WTC11 (cell line): ENCODE data around the gene SPNS2. TPM values are rescaled to one million over a fixed set of nuclear protein-coding genes. Genes with fewer than 3 reads are reported as not detected.

Experiments
- ATAC-seq: fragments of 200-7000 bp; cut with Tn5 transposase; 2 replicates; pipeline ENCODE4 v1.10.0; 2021; ENCODE audit warnings: mild to moderate bottlenecking, moderate library complexity
- CTCF ChIA-PET: fragments of 300-600 bp; sonication (Branson Sonifier 250); formaldehyde crosslinking; loops from one replicate; lab custom pipeline; 2021; ENCODE audit warnings: antibody characterized with exemption; lab: Charles Lee
- POLR2A ChIA-PET: fragments of 350-600 bp; sonication (Branson Sonifier 250); formaldehyde crosslinking; loops from one replicate; lab custom pipeline; 2021; ENCODE audit warnings: antibody characterized with exemption; lab: Charles Lee
- DNase-seq: peaks from one replicate; pipeline ENCODE4 v3.0.0; 2021; ENCODE audit warnings: low spot score
- H3K27ac Mint-ChIP-seq: 2 replicates; pipeline ENCODE4 v1.8.0; 2021; ENCODE audit warnings: mixed read lengths
- H3K27me3 Mint-ChIP-seq: 2 replicates; pipeline ENCODE4 v1.8.0; 2021; ENCODE audit warnings: low read depth, mild to moderate bottlenecking, moderate library complexity, mixed read lengths
- H3K36me3 Mint-ChIP-seq: 2 replicates; pipeline ENCODE4 v1.8.0; 2021; ENCODE audit warnings: mixed read lengths
- H3K4me1 Mint-ChIP-seq: 2 replicates; pipeline ENCODE4 v1.8.0; 2022; ENCODE audit warnings: mixed read lengths
- H3K4me3 Mint-ChIP-seq: 2 replicates; pipeline ENCODE4 v1.8.0; 2021; ENCODE audit warnings: mild to moderate bottlenecking, moderate library complexity, mixed read lengths
- H3K9me3 Mint-ChIP-seq: 2 replicates; pipeline ENCODE4 v1.8.0; 2021; ENCODE audit warnings: mixed read lengths
- ATF3 ChIP-seq: sonication (generic); formaldehyde crosslinking; conservative IDR thresholded peaks from 2 replicates; pipeline ENCODE4 v1.8.1; 2022; ENCODE audit warnings: mild to moderate bottlenecking, missing genetic modification reagents
- CREM ChIP-seq: sonication (generic); formaldehyde crosslinking; IDR thresholded peaks from 2 replicates; pipeline ENCODE4 v1.8.1; 2022; ENCODE audit warnings: mild to moderate bottlenecking, missing genetic modification reagents, moderate library complexity
- E2F4 ChIP-seq: sonication (generic); formaldehyde crosslinking; IDR thresholded peaks from 2 replicates; pipeline ENCODE4 v1.8.1; 2022; ENCODE audit warnings: low read depth, mild to moderate bottlenecking, moderate library complexity, missing genetic modification reagents, borderline replicate concordance
- ELF4 ChIP-seq: sonication (generic); formaldehyde crosslinking; IDR thresholded peaks from 2 replicates; pipeline ENCODE4 v1.8.1; 2022; ENCODE audit warnings: low read depth, mild to moderate bottlenecking, moderate library complexity, missing genetic modification reagents
- EMX1 ChIP-seq: fragments of 250-450 bp; sonication (Bioruptor Pico); IDR thresholded peaks from 2 replicates; pipeline ENCODE4 v1.8.0; 2021; ENCODE audit warnings: mild to moderate bottlenecking
- GRHL2 ChIP-seq: fragments of 250-450 bp; sonication (Bioruptor Pico); IDR thresholded peaks from 2 replicates; pipeline ENCODE4 v1.8.0; 2022; ENCODE audit warnings: mild to moderate bottlenecking, moderate library complexity; ENCODE audit not compliant: insufficient replicate concordance, severe bottlenecking
- HMGA2 ChIP-seq: fragments of 250-450 bp; sonication (Bioruptor Pico); IDR thresholded peaks from 2 replicates; pipeline ENCODE4 v1.4.0; 2021; ENCODE audit warnings: mild to moderate bottlenecking, moderate library complexity
- IRF1 ChIP-seq: sonication (generic); formaldehyde crosslinking; IDR thresholded peaks from 2 replicates; pipeline ENCODE4 v1.8.0; 2023; ENCODE audit warnings: missing genetic modification reagents
- MYBL2 ChIP-seq: sonication (generic); formaldehyde crosslinking; IDR thresholded peaks from 2 replicates; pipeline ENCODE4 v1.8.1; 2023; ENCODE audit warnings: mild to moderate bottlenecking, moderate library complexity, missing genetic modification reagents
- OVOL2 ChIP-seq: fragments of 250-450 bp; sonication (Bioruptor Pico); IDR thresholded peaks from 2 replicates; pipeline ENCODE4 v1.9.0; 2021; ENCODE audit warnings: mild to moderate bottlenecking, borderline replicate concordance
- RELA ChIP-seq: sonication (generic); formaldehyde crosslinking; IDR thresholded peaks from 2 replicates; pipeline ENCODE4 v1.8.1; 2022; ENCODE audit warnings: missing genetic modification reagents, mild to moderate bottlenecking, borderline replicate concordance
- RORB ChIP-seq: fragments of 250-450 bp; sonication (Bioruptor Pico); IDR thresholded peaks from 2 replicates; pipeline ENCODE4 v1.9.0; 2021; ENCODE audit warnings: mild to moderate bottlenecking
- ZBTB21 ChIP-seq: sonication (generic); formaldehyde crosslinking; IDR thresholded peaks from 2 replicates; pipeline ENCODE4 v1.8.1; 2023; ENCODE audit warnings: mild to moderate bottlenecking, missing genetic modification reagents, borderline replicate concordance
- ZNF121 ChIP-seq: sonication (generic); formaldehyde crosslinking; IDR thresholded peaks from 2 replicates; pipeline ENCODE4 v1.8.0; 2023; ENCODE audit warnings: missing genetic modification reagents
- ZNF219 ChIP-seq: sonication (generic); formaldehyde crosslinking; IDR thresholded peaks from 2 replicates; pipeline ENCODE4 v1.8.0; 2023; ENCODE audit warnings: missing genetic modification reagents, mild to moderate bottlenecking, borderline replicate concordance
- ZNF281 ChIP-seq: sonication (generic); formaldehyde crosslinking; IDR thresholded peaks from 2 replicates; pipeline ENCODE4 v1.8.0; 2023; ENCODE audit warnings: mild to moderate bottlenecking, missing genetic modification reagents
- ZNF317 ChIP-seq: sonication (generic); formaldehyde crosslinking; IDR thresholded peaks from 2 replicates; pipeline ENCODE4 v1.8.1; 2023; ENCODE audit warnings: low read depth, mild to moderate bottlenecking, moderate library complexity, missing genetic modification reagents, borderline replicate concordance
- ZNF671 ChIP-seq: fragments of 250-450 bp; sonication (Bioruptor Pico); IDR thresholded peaks from 2 replicates; pipeline ENCODE4 v1.8.0; 2021; ENCODE audit warnings: mild to moderate bottlenecking
- total RNA-seq: library from RNA; stranded (reverse); gene quantifications from 3 replicates; pipeline ENCODE4 v1.2.3, GENCODE V29; 2021
- TF ChIP-seq, protein P1 (sequence below): sonication (generic); formaldehyde crosslinking; IDR thresholded peaks from 2 replicates; pipeline ENCODE4 v1.8.1; 2023; ENCODE audit warnings: mild to moderate bottlenecking, missing genetic modification reagents, moderate library complexity
- TF ChIP-seq, protein P2 (sequence below): fragments of 250-450 bp; sonication (Bioruptor Pico); IDR thresholded peaks from 2 replicates; pipeline ENCODE4 v1.8.0; 2021; ENCODE audit warnings: mild to moderate bottlenecking
- TF ChIP-seq, protein P3 (sequence below): sonication (generic); formaldehyde crosslinking; conservative IDR thresholded peaks from 2 replicates; pipeline ENCODE4 v1.8.1; 2023; ENCODE audit warnings: mild to moderate bottlenecking, low read depth, missing genetic modification reagents, moderate library complexity

SPNS2 gene
- total RNA-seq, 1 experiment from 2014 or later = 0.87 TPM

DNA sequence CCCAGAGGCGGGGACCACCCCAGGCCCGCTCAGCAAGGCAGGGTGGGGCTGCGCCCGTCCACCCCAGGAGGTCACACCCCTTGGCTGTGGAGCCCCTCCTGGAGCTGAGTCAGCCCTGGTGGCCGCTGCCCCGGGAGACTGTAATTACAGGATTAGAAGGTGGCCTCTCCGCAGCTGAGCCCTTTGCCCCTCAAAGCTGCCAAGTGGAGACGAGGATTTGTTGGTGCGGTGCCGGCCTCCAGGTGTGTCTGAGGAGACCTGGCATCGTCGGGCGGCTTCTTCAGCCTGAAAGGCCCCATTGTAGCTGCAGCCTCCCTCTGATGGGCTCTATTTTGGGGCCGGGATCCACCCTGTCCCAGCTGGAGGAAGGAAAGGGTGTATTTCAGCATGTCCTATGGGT is 22.7 kb upstream of the SPNS2 start (continued):
- TF ChIP-seq ZNF281 (CRISPR knock-in tag) = no peak
- TF ChIP-seq, protein P1, sequence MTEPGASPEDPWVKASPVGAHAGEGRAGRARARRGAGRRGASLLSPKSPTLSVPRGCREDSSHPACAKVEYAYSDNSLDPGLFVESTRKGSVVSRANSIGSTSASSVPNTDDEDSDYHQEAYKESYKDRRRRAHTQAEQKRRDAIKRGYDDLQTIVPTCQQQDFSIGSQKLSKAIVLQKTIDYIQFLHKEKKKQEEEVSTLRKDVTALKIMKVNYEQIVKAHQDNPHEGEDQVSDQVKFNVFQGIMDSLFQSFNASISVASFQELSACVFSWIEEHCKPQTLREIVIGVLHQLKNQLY (CRISPR knock-in tag) = no peak
- no peak for TF ChIP-seq CREM
- TF ChIP-seq RELA (CRISPR knock-in tag) = no peak
- TF ChIP-seq ZNF671 = no peak
- no peak for TF ChIP-seq ATF3 (CRISPR knock-in tag)
- no peak for TF ChIP-seq ZNF317 (CRISPR knock-in tag)
- no peak for TF ChIP-seq MYBL2 (CRISPR knock-in tag)
- TF ChIP-seq GRHL2 (CRISPR knock-in tag) = no peak

DNA sequence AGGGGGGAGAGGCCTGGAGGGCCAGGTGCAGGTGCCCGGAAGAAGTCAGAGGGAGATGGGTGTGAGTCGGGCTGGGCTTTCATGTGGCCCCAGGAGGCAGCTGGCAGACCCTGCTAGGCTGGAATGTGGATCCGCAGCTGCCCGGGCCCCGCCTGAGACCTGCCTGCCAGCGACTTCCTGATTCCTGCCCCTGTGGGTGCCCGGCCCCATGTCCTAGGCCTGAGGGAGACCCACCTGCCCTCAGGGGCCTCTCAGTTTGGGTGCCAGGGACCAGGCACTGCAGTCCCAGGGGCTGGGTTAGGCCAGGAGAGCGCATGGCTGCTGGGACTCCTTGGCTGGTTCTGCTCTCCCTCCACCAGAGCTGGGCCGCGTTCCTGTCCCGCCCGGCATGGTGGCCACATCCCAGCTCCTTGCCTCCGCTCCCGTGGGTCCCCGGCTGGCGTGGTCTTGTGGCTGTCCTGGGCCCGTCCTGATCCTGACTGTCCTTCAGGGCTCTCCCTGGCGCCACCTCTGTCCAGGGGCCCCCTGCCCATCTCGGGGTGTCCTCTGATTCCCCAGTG is 22.1 kb upstream of the SPNS2 start:
- peaks cover 7% of the 10 kb centered on the region for H3K4me1 Mint-ChIP-seq
- ChIA-PET POLR2A (no interaction called here), CTCF (interaction anchor here (1.1 kb wide), 1 partner anchor 55 kb away, joined by 9 read pairs; no protein-coding TSS in a partner anchor)
- no peak for ATAC-seq
- no peak overlapping the region for H3K27ac Mint-ChIP-seq
- no peaks in the 10 kb centered on the region for H3K9me3 Mint-ChIP-seq
- no peaks in the 10 kb centered on the region for H3K36me3 Mint-ChIP-seq
- H3K4me3 Mint-ChIP-seq = no peak overlapping the region
- H3K27me3 Mint-ChIP-seq = no peaks in the 10 kb centered on the region
- DNase-seq = no peak
- TF ChIP-seq ZNF219 (CRISPR knock-in tag) = no peak
- TF ChIP-seq HMGA2 (CRISPR knock-in tag) = no peak
- TF ChIP-seq EMX1 (CRISPR knock-in tag) = no peak
- TF ChIP-seq ZBTB21 (CRISPR knock-in tag) = no peak
- no peak for TF ChIP-seq RORB (CRISPR knock-in tag)
- no peak for TF ChIP-seq ELF4
- TF ChIP-seq OVOL2 (CRISPR knock-in tag) = no peak
- no peak for TF ChIP-seq ZNF671
- TF ChIP-seq IRF1 (CRISPR knock-in tag) = no peak
- no peak for TF ChIP-seq E2F4 (CRISPR knock-in tag)
- no peak for TF ChIP-seq ZNF121 (CRISPR knock-in tag)
- TF ChIP-seq ZNF281 (CRISPR knock-in tag) = no peak
- TF ChIP-seq, protein P2, sequence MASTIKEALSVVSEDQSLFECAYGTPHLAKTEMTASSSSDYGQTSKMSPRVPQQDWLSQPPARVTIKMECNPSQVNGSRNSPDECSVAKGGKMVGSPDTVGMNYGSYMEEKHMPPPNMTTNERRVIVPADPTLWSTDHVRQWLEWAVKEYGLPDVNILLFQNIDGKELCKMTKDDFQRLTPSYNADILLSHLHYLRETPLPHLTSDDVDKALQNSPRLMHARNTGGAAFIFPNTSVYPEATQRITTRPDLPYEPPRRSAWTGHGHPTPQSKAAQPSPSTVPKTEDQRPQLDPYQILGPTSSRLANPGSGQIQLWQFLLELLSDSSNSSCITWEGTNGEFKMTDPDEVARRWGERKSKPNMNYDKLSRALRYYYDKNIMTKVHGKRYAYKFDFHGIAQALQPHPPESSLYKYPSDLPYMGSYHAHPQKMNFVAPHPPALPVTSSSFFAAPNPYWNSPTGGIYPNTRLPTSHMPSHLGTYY (CRISPR knock-in tag) = no peak
- TF ChIP-seq, protein P3, sequence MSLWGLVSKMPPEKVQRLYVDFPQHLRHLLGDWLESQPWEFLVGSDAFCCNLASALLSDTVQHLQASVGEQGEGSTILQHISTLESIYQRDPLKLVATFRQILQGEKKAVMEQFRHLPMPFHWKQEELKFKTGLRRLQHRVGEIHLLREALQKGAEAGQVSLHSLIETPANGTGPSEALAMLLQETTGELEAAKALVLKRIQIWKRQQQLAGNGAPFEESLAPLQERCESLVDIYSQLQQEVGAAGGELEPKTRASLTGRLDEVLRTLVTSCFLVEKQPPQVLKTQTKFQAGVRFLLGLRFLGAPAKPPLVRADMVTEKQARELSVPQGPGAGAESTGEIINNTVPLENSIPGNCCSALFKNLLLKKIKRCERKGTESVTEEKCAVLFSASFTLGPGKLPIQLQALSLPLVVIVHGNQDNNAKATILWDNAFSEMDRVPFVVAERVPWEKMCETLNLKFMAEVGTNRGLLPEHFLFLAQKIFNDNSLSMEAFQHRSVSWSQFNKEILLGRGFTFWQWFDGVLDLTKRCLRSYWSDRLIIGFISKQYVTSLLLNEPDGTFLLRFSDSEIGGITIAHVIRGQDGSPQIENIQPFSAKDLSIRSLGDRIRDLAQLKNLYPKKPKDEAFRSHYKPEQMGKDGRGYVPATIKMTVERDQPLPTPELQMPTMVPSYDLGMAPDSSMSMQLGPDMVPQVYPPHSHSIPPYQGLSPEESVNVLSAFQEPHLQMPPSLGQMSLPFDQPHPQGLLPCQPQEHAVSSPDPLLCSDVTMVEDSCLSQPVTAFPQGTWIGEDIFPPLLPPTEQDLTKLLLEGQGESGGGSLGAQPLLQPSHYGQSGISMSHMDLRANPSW (CRISPR knock-in tag) = no peak
